ENCODE results near the gene ATP6AP2.

ATP6AP2 gene

GRCh38 chrX:40623139-40623536, 42.4 kb downstream of the ATP6AP2 start, which contains the start of gene MPC1L:
Gene MPC1L, plus strand, starts transcription at chrX:40623428. Its CDS starts 138 bp downstream, at chrX:40623566.
- no peaks in the 10 kb centered on the region for H3K27me3 ChIP-seq (ENCODE audit: insufficient read depth, low read length, poor library complexity, severe bottlenecking)
- H3K79me2 ChIP-seq (ENCODE audit: insufficient read depth, low read length) = no peaks in the 10 kb centered on the region
- no peaks in the 10 kb centered on the region for H3K9me2 ChIP-seq (replicated peaks; ENCODE audit: low read depth, low read length)
- H4K20me1 ChIP-seq (ENCODE audit: insufficient read depth, low read length, poor library complexity, severe bottlenecking) = no peaks in the 10 kb centered on the region
- no peak within 1 kb of the TSS for H3K9ac ChIP-seq (ENCODE audit: low read depth, low read length, poor library complexity, severe bottlenecking)
- no peak within 1 kb of the TSS for H3K4me3 ChIP-seq (ENCODE audit: low read length, poor library complexity, severe bottlenecking)
- TF ChIP-seq EZH2phosphoT487 (IDR thresholded peaks at IDR 0.05; ENCODE audit: borderline replicate concordance) (no peak), CTCF (conservative IDR thresholded peaks at IDR 0.05; ENCODE audit: low read length) (no peak)
- H3K4me1 ChIP-seq (ENCODE audit: insufficient read depth, low read length, poor library complexity, severe bottlenecking) = no peaks in the 10 kb centered on the region
- H3F3A ChIP-seq (ENCODE audit: low read depth) = no peaks in the 10 kb centered on the region
- H3K4me2 ChIP-seq (ENCODE audit: low read depth, low read length, poor library complexity, severe bottlenecking) = no peak within 1 kb of the TSS
- peaks cover 8% of the 10 kb centered on the region; the same call in 1 of the 2 replicates for H3K36me3 ChIP-seq (ENCODE audit: insufficient read depth, low read length)
- H2AFZ ChIP-seq (ENCODE audit: low read length) = no peak within 1 kb of the TSS
- no peaks in the 10 kb centered on the region for H3K9me3 ChIP-seq (ENCODE audit: insufficient read depth, low read depth, low read length)

- H3K9me2 ChIP-seq (replicated peaks; ENCODE audit: low read depth, low read length) = no peaks in the 10 kb centered on the region
- no peak overlapping the region for H3K4me3 ChIP-seq (ENCODE audit: low read length, poor library complexity, severe bottlenecking)
- H3F3A ChIP-seq (ENCODE audit: low read depth) = no peaks in the 10 kb centered on the region
- no peaks in the 10 kb centered on the region for H4K20me1 ChIP-seq (ENCODE audit: insufficient read depth, low read length, poor library complexity, severe bottlenecking)
- H3K27me3 ChIP-seq (ENCODE audit: insufficient read depth, low read length, poor library complexity, severe bottlenecking) = no peaks in the 10 kb centered on the region
- peaks cover 13% of the 10 kb centered on the region; the same call in 1 of the 2 replicates for H3K36me3 ChIP-seq (ENCODE audit: insufficient read depth, low read length)
- H3K79me2 ChIP-seq (ENCODE audit: insufficient read depth, low read length) = no peaks in the 10 kb centered on the region
- no peak overlapping the region for H3K9ac ChIP-seq (ENCODE audit: low read depth, low read length, poor library complexity, severe bottlenecking)
- no peak overlapping the region for H2AFZ ChIP-seq (ENCODE audit: low read length)
- no peaks in the 10 kb centered on the region for H3K9me3 ChIP-seq (ENCODE audit: insufficient read depth, low read depth, low read length)
- TF ChIP-seq EZH2phosphoT487 (IDR thresholded peaks at IDR 0.05; ENCODE audit: borderline replicate concordance) (no peak), CTCF (conservative IDR thresholded peaks at IDR 0.05; ENCODE audit: low read length) (no peak)
- no peak overlapping the region for H3K4me2 ChIP-seq (ENCODE audit: low read depth, low read length, poor library complexity, severe bottlenecking)
- H3K4me1 ChIP-seq (ENCODE audit: insufficient read depth, low read length, poor library complexity, severe bottlenecking) = no peaks in the 10 kb centered on the region
Measured at GRCh38 chrX:40623665-40624064, 42.9 kb downstream of the ATP6AP2 start.

GRCh38 chrX:40625294-40625693, 44.5 kb downstream of the ATP6AP2 start:
- no peak overlapping the region for H3K4me3 ChIP-seq (ENCODE audit: low read length, poor library complexity, severe bottlenecking)
- no peaks in the 10 kb centered on the region for H4K20me1 ChIP-seq (ENCODE audit: insufficient read depth, low read length, poor library complexity, severe bottlenecking)
- no peak overlapping the region for H2AFZ ChIP-seq (ENCODE audit: low read length)
- peaks cover 23% of the 10 kb centered on the region; the same call in 1 of the 2 replicates for H3K36me3 ChIP-seq (ENCODE audit: insufficient read depth, low read length)
- H3K9me3 ChIP-seq (ENCODE audit: insufficient read depth, low read depth, low read length) = no peaks in the 10 kb centered on the region
- TF ChIP-seq CTCF (conservative IDR thresholded peaks at IDR 0.05; ENCODE audit: low read length) (no peak), EZH2phosphoT487 (IDR thresholded peaks at IDR 0.05; ENCODE audit: borderline replicate concordance) (no peak)
- no peaks in the 10 kb centered on the region for H3K27me3 ChIP-seq (ENCODE audit: insufficient read depth, low read length, poor library complexity, severe bottlenecking)
- H3K4me2 ChIP-seq (ENCODE audit: low read depth, low read length, poor library complexity, severe bottlenecking) = no peak overlapping the region
- no peaks in the 10 kb centered on the region for H3F3A ChIP-seq (ENCODE audit: low read depth)
- H3K4me1 ChIP-seq (ENCODE audit: insufficient read depth, low read length, poor library complexity, severe bottlenecking) = no peaks in the 10 kb centered on the region
- no peaks in the 10 kb centered on the region for H3K79me2 ChIP-seq (ENCODE audit: insufficient read depth, low read length)
- no peak overlapping the region for H3K9ac ChIP-seq (ENCODE audit: low read depth, low read length, poor library complexity, severe bottlenecking)
- H3K9me2 ChIP-seq (replicated peaks; ENCODE audit: low read depth, low read length) = no peaks in the 10 kb centered on the region
